ENCODE data around the gene INHBC.

- no peak for TF ChIP-seq CTCF (conservative IDR thresholded peaks at IDR 0.05)
- TF ChIP-seq EZH2 (IDR thresholded peaks at IDR 0.05; ENCODE audit: low read depth) = no peak
These were observed 44.4 kb upstream of the INHBC start for GRCh38 chr12:57390174-57390573.
